Activated effector memory CD4-positive, alpha-beta T cell treated with Interleukin-2 at 50 U/mL for 16 hours (primary cell): ENCODE results near the gene TNS4.

Experiments used
- DNase-seq: peaks from one replicate; pipeline ENCODE4 v3.0.0-alpha.2; 2020

Gene TNS4

DNA sequence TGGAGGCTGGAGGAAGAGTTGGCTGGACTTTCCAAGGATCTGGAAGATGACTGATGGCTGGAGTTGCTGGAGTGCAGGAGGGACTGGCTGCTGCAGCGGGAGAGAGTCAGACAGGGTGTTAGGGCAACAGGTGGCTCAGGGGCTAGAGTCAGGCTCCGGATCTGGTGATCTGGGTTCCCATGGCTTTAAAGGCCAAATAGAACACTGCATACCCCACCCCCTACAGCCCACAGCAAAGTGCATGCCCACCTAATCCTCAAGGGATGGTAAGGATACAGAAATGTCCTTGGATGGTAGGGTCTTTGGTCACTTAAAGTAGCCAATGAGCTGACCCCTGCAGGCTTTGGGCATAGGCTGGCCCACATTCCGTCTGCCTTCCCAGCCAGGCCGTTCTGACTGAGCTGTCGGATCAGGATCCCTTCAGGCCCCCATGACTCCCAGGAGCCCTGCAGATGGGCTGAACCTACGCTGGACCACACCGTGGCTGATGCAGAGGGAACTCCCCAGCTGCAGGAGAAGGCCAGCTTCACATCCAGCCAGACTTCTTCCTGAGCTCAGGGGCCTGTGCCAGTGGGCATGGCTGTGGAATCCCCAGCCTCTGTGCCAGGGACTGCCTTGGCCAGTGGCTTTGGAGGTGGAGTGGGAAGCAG, 13.9 kb downstream of the TNS4 start:
- DNase-seq = no peak

DNA sequence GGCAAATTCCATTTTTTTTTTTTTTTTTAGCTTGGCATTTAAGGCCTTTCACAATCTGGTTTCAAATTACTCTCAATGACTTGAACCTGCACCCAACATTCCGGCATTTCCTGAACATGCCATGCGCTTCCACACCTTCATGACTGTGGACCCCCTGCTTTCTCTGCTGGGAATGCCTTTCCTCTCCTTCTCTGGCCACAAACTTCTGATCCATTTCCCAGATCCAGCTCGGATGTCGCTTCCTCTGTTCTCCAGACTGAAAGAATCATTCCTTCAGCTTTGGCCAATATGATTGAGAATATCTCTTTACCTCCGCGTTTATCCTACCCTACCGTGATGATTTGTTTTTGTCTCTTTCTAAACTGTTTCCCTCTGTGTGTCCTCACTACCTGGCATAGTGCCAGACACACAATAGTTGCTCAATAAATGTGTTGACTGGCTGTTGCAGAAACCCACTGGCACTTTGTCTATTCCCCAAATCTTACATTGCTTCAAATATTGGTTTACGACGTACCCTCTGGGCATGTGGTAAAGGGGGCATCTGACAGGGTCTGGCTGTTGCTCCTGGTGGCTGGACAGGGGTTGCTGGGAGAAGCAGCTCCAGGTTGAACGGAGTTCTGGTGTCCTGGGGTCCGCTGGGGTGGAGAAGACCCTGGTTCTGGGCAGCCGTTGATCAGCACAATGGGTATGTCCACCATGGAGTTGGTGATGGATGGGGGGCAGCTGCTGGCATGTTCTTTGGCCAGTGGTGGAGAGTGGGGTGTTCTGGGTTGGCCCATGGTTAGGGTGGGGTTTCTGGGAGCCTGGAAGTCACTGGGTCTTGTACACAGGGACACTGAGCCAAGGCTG, 14.7 kb downstream of the TNS4 start:
- no peak for DNase-seq

DNA sequence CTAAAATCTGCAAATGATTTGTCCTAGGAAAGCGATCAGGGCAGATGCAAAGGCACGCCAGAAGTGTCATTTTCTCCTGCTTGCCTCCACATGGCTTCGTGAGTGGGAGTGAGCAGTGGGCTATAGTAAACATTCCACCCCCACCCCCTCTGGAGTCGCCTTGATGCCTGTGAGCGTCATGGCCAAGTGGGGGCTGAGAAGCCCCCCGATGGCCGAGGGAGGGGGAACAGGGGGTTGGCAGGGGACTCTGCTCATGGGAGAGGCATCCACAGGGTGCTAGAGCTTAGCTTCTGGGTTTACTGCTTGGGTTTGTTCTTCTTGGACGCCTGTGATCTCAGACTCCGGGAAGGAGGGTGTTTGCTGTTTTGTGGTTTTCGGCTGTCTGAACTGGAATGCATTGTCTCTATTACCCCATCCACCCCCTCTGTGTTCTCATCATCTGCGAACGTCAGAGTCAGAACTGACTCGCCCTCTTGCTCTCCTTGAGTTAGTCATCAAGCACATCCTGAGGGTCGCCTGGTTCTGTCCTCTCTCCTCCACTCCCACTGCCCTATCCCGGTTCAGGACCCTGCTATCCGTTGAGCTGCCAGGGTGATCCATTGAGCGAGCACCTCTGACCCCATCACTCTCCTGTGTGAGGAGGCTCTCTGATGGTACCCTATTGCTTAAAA, 15.4 kb downstream of the TNS4 start:
- DNase-seq = no peak

DNA sequence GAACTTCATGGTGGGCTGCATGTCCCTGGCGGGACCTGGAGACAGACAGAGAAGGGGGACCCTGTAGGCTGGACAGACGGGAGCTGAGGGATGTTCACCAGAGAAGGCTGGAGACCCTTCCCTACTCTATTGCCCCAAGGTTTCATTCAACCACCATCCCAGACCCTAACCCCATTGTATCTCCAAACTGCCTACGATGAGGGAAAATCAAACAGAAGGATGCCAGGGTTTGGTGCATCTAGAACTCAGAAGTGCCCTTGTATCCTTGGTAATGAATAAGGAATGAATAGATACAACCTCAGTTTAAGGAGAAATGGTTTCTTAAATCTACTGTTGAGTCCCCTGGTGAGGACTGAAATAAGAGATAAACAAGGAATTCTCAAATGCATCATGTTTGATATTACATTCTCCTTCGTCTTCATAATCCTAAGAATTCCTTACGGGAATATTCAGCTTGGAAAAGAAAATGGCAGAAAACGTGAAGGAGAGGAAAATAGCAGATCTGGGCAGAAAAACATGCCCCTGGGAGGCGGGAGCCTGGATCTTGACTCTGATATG, 16.4 kb downstream of the TNS4 start:
- no peak for DNase-seq

DNA sequence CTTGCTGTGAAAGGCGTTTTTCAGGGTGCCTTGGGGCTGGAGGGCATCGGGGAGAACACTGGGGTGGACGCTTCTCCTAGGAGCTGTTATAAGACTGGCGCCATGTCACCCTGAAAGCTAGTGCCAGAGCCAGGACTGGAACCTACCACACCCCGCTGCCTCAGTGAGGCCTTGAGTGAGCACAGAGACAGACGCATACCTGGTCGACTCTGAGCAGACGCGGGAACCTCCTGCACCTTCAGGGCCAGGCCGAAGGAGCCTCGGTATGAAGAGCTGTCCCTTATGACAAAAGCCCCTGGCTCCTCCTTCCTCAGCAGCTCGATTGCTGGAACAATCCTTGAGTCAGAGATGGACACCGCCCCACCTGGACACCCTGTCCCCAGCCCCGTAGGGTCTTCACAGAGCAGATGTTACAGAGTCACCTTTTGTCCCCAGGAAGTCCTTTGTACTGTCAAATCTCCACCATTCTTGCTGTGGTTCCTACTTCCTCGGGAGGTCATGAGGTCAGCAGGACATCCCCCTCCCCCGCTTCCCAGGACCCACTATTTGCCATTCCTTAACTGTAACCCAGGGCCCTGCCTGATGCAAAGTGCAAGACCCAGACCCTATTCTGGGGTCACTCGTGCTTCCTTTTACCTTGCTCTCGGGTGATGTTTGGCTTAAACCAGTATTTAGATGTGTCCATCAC, 17.0 kb downstream of the TNS4 start:
- no peak for DNase-seq

DNA sequence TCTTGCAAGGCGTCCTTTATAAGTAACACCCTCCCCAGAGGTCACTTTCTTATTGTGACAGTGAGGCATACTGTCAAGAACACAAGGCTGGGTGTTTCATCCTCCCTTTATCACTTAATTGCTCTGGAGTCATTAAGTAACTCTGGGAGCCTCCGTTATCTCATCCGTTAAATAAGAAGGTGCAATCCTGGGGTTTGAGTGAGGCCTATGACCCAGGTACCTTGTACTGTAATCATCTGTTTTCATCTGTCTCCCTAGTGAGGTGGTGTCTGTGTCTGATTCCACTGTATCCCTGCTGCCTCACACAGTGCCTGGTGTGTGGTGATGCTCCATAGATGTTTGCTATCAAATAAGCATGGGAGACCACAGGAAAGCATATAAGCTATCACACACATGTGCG, 17.7 kb downstream of the TNS4 start:
- no peak for DNase-seq

DNA sequence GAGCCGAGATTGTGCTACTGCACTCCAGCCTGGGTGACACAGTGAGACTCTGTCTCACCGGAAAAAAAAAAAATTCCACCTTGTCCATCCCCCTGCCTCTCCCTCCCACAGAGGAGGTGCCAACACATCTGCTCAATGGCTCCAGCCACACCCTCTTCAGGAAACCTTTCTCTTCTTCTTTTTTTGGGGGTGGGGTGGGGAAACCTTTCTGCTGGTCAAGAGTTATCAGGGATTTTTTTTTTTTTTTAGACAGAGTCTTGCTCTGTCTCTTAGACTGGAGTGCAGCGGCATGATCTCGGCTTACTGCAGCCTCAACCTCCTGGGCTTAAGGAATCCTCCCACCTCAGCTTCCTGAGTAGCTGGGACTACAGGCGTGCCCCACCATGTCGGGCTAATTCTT, 18.7 kb downstream of the TNS4 start:
- no peak for DNase-seq

DNA sequence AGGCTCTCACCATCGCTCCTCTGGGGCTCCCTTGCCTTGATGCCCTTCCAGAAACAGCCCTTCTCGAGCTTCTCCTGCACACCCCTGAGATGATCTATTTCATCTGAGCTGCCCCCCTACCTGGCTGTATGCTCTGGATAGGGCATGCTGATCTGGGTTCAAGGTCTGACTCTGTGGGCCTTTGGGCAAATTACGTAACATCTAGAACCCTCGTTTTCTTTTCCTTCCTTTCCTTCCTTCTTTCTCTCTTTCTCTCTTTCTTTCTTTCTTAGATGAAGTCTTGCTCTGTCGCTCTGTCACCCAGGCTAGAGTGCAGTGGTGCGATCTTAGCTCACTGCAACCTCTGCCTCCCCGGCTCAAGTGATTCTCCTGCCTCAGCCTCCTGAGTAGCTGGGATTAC, 20.3 kb downstream of the TNS4 start:
- DNase-seq = no peak

DNA sequence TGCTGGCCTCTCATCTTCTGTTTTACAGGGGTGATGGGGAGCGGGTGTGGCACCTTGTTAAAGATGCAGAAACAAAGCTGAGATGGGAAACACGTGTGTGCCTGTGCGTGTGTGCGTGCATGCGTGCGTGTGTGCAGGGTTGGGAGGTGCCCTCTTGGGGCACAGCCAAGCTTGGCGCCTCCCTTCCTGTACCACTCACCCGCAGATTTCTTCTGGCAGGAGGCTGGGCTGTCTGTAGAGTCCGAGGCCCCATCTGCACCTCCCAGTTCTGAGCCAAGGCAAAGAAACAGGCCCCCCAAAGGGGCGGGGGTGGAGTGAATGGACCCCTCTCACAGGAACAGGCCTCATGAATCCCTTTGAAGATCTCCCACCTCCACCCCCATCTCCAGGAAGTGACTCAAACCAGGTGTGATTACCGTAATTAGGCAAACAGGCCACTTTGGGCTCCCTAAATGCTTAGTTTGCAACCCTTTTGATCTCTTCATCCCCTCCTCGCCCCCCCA, 20.9 kb downstream of the TNS4 start:
- peak; percentile 87 for DNase-seq

DNA sequence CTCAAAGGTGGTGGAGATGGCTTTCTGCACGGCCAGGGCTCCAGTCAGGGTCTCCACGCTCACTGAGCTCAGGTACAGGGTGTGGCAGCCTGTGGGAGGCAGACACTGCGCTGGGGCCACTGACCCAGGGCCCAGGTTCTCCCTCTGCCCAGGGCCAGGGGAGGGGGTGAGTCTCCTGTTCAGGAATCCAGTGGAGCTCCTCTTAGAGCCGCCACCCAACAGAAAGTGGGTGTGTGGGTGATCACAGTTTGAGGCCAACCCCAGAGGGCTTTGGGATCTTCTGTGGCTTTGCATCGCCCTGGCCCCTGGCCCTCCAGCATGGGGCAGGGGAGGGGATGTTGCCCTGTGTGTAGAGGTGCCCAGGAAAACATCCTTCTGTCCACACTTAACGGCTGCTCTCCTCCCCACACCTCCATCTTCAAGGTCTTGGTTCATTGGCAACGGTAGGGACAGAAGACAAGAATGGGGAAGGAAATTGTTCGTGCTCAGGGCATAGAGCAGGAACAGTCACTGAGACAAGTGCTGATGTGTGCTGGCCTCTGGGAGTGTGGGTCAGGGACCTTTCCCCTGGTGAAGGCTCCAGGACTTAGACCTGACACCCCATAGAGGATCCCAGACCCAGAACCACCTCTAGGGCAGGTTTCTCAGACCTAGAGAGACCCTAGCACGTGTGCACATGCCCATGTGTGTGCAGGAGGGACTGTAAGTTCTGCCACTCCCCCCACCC, 21.5 kb downstream of the TNS4 start:
- no peak for DNase-seq

DNA sequence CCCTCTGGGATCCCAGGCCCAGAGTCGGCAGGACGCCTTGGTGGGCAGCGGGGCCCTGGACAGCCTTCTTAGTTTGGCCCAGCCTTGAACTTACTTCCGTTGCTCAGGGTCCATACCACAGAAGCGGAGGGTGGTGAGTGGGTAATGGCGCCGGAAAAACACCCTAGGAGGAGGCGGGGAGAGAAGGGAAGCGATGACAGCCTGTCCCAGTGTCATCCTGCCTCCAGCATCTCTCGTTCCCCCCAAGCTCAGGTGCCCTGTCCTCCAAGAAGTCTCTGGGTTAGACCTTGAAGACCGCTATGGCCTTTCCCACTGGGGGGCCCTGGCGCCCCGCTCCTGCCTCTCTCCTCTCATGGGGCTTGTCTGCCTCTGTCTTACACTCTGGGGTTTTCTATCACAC, 22.9 kb downstream of the TNS4 start:
- no peak for DNase-seq

DNA sequence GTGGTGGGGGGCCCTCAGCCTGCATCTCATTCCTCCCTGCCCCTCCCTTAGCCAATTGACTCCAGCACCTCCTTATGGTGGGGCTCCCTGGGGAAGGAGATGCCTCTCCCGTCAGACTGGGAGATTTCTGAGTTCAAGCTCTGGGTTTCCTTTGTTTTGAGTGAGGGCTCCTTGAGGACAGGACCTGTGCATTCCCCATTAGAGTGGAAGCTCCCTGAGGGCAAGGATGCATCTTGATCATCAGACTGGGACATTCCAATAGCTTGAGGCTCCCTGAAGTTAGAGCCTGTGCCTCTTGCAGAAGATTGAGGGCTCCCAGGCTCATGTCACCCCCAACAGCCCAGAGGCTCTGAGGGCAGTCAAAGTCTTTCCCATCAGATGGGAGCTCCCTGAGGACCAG, 23.6 kb downstream of the TNS4 start:
- DNase-seq = no peak

DNA sequence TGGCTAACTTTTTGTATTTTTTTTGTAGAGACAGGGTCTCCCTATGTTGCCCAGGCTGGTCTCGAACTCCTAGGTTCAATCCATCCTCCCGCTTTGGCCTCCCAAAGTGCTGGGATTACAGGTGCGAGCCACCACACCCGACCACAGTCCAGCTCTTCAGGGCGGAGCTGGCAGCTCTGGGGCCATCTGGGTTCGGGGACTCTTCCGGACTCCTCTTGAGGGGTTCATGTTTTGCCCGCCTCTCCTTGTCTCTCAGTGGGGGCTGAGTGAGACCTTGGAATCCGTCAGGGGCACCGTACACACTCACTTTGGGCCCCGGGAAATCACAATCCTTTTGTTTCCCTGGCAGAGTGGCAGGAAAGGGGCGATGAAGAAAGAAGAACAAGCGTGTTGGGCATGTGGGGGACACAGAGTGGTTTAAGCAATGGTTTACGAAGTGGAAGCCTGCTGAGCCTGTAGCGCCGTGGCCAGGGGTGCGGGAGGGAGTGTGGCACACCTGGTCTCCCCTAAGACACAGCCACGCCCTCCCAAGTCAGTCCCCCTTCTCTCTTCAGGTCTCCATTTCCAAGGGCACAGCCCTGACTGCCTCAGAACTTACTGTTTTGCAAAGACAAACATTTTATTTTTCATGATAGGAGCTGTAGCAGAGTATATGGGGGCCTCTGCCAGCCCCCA, 26.1 kb downstream of the TNS4 start:
- DNase-seq = no peak

DNA sequence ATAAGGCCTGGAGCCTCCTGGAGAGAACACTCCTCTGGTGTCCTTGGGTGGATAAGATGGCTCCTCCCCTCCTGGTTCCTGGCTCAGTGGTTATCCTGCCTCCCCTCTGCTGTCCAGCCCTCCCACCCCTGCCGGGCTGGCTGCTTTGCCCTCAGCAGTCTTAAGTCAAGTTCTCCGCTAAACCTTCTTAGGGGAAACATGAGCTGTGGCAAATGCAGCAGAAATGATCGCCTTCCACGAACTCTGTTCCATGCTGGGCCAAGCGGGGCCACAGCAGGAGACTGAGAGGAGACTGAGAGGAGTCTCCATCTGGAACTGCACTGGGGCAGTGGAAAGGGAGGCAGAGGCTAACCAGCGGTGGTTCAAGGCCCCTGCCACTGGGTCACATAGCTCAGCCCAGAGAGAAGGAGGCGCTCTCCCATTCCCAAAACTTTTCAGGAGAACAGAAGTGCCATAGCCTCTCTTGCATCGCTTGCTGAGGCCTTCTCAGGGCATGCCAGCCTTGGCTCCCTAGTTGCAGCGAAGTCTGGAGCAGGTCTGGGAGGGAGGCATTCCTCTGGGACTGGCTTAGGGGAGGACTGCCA, 26.9 kb downstream of the TNS4 start:
- DNase-seq = no peak

DNA sequence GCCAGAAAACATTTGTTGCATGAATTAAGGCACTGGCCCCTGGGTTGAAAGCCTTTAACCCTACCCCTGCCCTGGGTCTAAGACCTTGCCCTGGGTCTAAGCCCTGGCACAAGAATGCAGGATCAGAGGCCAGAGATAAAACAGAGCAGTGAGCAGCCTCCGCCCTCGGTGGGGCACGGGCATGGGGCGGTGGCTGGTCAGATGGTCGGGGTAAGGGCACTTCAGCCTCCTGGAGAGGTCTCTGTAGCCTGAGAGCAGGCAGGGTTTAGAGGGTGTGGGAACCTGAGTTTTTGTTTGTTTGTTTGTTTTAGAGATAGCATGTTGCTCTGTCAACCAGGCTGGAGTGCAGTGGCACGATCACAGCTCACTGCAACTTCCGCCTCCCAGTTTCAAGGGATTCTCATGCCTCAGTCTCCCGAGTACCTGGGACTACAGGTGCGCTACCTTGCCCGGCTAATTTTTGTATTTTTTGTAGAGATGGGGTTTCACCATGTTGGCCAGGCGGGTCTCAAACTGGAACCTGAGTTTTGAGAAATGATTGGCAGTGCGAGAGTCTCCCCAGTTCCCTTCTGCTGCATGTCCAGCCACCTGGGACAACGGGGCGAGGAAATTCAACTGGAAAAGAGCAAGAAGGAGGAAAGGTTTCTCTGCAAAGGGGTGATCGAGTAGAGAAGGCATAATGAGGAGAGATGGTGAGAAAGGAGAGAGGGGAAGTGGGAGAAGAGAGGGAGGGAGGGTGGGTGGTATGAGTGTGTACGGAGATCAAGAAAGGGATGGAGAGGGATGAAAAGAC, 27.7 kb downstream of the TNS4 start:
- DNase-seq = no peak

DNA sequence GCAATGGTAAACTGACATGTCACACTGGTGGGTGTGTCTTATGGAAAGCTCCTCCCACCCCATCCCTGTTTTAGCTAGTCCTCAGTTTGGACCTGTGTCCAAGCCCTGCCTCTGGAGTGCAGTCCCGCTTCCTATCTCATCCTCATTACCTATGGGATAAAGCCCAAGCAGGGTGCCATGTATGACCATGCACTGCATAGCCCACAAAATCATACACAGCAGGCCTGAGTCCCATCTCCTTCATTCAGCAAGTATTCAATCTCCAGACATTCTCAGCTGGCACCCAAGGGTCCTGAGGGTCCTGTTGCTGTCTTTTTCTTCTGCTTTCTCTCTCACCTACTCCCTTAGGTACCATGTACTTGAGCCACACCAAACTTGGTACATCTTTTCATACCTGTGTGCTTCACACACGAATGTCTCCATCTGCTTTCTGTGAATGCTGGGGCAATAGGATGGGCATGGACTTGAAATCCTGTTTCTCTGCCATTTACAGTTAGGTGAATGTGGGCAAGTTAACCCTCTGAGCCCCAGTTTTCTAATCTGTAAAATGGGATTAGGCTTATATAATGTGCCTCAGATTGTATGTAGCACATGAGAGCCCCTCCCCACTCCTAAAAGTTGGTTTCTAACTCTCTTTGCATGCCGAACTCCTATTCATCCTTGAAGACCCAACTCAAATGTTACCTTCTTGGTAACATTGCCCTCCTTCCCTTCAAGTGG, 28.5 kb downstream of the TNS4 start:
- no peak for DNase-seq

DNA sequence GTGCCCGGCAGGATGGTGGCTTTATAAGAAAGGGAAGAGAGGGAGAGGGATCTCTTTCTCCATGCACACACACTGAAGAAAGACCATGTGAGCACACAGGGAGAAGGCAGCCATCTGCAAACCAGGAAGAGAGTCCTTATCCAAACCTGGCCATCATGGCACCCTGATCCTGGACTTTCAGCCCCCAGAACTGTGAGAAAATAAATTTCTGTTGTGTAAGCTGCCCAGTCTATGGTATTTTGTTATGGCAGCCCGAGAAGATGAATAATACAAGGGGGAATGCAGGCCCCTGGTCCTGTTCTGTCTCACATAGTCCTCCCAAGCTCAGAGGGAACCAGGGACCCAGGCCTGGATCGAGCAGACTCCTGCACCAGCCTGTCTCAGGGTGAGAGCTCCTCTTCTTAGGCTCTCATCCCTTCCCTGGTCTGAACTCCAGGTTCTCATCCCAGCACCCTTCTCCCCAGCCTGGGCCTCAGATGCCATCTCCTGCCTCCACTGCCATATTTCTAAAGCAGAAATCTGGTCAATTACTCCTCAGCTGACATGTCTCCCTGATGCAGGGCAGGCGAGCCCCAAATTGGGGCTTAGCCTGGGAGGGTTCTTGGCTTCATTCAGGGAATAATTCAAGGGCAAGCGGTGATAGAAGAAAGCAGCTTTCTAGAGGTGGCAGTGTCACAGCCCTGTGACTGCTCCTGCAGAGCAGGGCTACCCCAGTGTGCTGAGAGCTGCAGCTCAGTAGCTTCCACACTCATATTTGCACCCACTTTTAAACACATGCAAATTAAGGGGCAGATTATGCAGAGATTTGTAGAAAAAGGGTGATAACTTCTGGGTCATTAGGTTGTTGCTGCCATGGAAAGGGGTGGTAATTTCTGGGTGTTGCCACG, 29.3 kb downstream of the TNS4 start:
- DNase-seq = no peak
